ENCODE measurements around the gene CYBRD1.

GRCh38 chr2:171479154-171479814 is 43.0 kb upstream of the CYBRD1 start:
- TF ChIP-seq CTCF (IDR thresholded peaks at IDR 0.05) (no peak), POLR2A (IDR thresholded peaks at IDR 0.05) (no peak)
